Stimulated activated CD4-positive, alpha-beta T cell treated with anti-CD3 and anti-CD28 coated beads, TNF-alpha, amount 100 ng/mL, for 1 hour (primary cell): ENCODE measurements around the gene CCDC81.

ENCODE experiments used
- DNase-seq, 3 donors: peaks; one replicate each; pipeline ENCODE4 v3.0.0-alpha.2; 2020; ENCODE audit warnings: low read depth in 3 of 3, low spot score in 1 of 3

Gene CCDC81

DNA sequence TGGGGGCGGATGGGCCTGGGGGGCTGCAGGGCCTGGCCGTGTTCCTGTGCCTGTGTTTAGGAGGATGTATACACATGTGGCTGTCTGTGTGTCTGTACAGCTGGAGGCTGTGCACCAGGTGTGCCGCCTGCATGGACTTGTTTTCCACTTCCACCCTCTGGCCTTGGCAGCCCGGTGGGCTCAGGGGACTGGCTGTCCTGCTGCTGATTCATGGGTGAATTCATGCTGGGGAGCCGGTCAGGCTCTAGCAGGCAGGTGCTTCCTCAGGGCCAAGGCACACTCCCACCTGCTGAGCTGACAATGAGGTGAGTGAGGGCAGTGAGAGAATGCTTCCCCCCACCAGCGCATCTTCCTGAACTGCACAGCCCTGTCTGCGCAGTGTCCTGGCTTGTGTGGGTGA lies 88.4 kb downstream of the CCDC81 start:
- DNase-seq = no peak

- DNase-seq = no peak
Observed at GRCh38 chr11:86463955-86464354, 89.3 kb downstream of the CCDC81 start.

- DNase-seq = no peak
Observed at GRCh38 chr11:86464509-86465221, 90.0 kb downstream of the CCDC81 start.

DNA sequence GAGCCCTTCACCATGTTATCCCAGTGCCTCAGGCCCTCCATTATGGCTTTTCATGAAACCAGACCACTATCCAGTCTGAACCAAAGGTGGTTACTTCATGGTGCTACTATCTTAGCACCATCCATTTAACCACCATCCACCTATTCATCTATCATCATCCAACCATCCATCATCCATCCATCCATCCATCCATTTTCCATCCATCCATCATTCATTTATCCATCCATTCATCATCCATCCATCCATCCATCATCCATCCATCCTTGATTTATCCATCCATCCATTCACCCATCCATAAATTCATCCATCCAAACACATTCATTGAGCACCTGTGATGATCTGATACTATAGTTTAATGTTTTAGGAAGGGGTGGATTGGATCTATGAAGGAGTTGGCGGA lies 93.5 kb downstream of the CCDC81 start:
- DNase-seq = no peak

- no peak for DNase-seq
Observed at GRCh38 chr11:86469491-86470388, 95.1 kb downstream of the CCDC81 start.
